ENCODE data around the gene PRKAG2. TPM values are rescaled to one million over a fixed set of nuclear protein-coding genes. Genes with fewer than 3 reads are reported as not detected.
A peak's percentile ranks its signal among the peaks of the same experiment; 100 is the strongest.

The PRKAG2 gene
- total RNA-seq, 1 donor from 2014 or later, result 13.5 TPM

DNA sequence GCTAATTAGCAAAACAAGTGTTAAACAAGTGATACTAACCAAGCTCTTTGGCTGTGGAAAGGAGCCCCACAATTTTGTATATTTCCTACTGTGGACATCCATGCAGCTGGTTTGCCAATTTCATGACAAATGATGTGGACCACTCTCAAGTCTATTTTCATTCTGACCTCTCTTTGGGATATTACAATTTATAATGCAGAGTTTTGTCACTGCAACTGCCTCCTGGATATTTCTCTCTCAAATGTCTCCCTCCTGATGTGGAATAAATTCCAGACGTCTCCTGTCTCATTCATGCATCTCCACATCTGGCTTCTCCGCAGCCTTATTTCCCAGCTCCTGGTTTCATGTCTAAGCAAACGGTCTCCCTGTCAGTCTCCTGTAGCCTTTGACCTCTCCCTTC lies 276.6 kb downstream of the PRKAG2 start:
- no peak for DNase-seq (ENCODE audit: extremely low spot score, unreplicated experiment)
- H3K27ac Mint-ChIP-seq (ENCODE audit: unreplicated experiment), result peak overlapping the region; percentile 83

DNA sequence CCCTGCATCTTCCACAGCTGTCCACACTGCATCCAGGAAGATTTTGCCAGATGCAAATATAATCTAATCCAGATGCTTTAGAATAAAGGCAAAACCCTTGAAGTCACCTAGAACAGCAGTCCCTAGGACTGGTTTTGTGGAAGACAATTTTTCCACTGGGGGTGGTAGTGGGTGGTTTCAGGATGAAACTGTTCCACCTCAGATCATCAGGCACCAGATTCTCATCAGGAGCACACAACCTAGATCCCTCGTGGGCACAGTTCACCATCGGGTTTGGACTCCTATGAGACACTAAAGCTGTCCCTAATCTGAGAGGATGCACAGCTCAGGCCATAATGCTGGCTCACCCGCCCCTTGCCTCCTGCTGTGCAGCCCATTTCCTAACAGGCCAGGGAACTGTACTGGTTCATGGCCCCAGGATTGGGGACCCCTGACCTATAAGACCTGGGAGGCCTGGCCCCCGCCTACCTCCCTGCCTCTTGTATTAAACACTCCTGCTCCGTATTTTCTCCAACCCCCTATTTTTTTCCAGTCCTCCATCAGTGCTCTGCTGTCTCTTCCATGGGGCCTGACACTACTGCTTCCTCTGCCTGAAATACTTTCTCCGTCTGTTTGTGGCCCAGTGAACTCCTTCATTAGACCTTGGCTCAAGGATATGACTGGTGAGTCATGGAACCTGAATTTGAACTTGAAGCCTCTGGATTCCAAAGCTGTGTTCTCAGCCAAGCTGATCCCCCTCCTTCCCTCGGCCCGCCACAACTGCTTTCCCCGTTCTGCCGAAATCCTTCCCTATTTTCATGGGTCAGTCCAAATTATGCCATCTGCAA lies 277.3 kb downstream of the PRKAG2 start:
- Mint-ChIP-seq H3K4me1 (ENCODE audit: unreplicated experiment) (peaks cover 47% of the 10 kb centered on the region), H3K9me3 (ENCODE audit: unreplicated experiment) (no peaks in the 10 kb centered on the region), H3K27ac (ENCODE audit: unreplicated experiment) (peak overlapping the region; percentile 83), H3K27me3 (ENCODE audit: unreplicated experiment) (no peaks in the 10 kb centered on the region), H3K36me3 (ENCODE audit: unreplicated experiment) (peaks cover 4% of the 10 kb centered on the region), H3K4me3 (ENCODE audit: unreplicated experiment) (peak overlapping the region; percentile 42)
- TF ChIP-seq, protein P1, sequence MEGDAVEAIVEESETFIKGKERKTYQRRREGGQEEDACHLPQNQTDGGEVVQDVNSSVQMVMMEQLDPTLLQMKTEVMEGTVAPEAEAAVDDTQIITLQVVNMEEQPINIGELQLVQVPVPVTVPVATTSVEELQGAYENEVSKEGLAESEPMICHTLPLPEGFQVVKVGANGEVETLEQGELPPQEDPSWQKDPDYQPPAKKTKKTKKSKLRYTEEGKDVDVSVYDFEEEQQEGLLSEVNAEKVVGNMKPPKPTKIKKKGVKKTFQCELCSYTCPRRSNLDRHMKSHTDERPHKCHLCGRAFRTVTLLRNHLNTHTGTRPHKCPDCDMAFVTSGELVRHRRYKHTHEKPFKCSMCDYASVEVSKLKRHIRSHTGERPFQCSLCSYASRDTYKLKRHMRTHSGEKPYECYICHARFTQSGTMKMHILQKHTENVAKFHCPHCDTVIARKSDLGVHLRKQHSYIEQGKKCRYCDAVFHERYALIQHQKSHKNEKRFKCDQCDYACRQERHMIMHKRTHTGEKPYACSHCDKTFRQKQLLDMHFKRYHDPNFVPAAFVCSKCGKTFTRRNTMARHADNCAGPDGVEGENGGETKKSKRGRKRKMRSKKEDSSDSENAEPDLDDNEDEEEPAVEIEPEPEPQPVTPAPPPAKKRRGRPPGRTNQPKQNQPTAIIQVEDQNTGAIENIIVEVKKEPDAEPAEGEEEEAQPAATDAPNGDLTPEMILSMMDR (IDR thresholded peaks at IDR 0.05), result peak; percentile 15
- no peak for DNase-seq (ENCODE audit: extremely low spot score, unreplicated experiment)

More for the DNA sequence above, 276.6 kb downstream of the PRKAG2 start:
- peaks cover 5% of the 10 kb centered on the region for H3K36me3 Mint-ChIP-seq (ENCODE audit: unreplicated experiment)
- peaks cover 47% of the 10 kb centered on the region for H3K4me1 Mint-ChIP-seq (ENCODE audit: unreplicated experiment)
- TF ChIP-seq, protein P1 (IDR thresholded peaks at IDR 0.05), result no peak
- H3K9me3 Mint-ChIP-seq (ENCODE audit: unreplicated experiment), result no peaks in the 10 kb centered on the region
- H3K27me3 Mint-ChIP-seq (ENCODE audit: unreplicated experiment), result no peaks in the 10 kb centered on the region
- no peak overlapping the region for H3K4me3 Mint-ChIP-seq (ENCODE audit: unreplicated experiment)

DNA sequence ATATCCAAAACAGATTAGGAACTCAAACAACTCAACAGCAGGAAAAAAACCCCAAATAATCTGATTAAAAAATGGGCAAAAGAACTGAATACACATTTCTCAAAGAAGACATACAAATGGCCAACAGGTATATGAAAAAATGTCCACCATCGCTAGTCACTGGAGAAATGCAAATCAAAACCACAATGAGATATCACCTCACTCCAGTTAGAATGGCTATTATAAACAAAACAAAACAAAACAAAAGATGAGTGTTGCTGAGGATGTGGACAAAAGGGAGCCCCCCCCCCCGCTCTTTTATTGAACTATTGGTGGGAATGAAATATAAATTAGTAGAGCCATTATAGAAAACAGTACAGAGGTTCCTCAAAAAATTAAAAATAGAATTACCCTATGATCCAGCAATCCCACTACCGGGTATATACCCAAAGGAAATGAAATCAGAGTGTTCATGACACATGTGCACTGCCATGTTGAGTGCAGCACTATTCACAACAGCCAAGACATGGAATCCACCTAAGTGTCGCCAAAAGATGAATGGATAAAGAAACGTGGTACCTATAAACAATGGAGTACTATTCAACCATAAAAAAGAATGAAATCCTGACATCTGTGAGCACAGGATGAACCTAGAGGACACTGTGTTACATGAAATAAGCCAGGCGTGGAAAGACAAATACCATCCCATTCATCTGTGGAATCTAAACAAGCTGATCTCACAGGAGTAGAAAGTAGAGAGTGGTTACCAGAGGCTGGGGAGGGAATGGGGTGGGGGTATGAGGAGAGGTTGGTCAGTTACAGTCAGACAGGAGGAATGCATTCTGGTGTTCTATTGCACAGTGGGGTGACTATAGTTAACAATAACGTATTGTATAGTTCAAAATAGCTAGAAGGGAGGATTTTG lies 279.1 kb downstream of the PRKAG2 start:
- no peaks in the 10 kb centered on the region for H3K27me3 Mint-ChIP-seq (ENCODE audit: unreplicated experiment)
- TF ChIP-seq, protein P1 (IDR thresholded peaks at IDR 0.05), result no peak
- H3K27ac Mint-ChIP-seq (ENCODE audit: unreplicated experiment), result peak overlapping the region; percentile 7
- DNase-seq (ENCODE audit: extremely low spot score, unreplicated experiment), result no peak
- no peaks in the 10 kb centered on the region for H3K9me3 Mint-ChIP-seq (ENCODE audit: unreplicated experiment)
- no peaks in the 10 kb centered on the region for H3K36me3 Mint-ChIP-seq (ENCODE audit: unreplicated experiment)
- no peak overlapping the region for H3K4me3 Mint-ChIP-seq (ENCODE audit: unreplicated experiment)
- peaks cover 55% of the 10 kb centered on the region for H3K4me1 Mint-ChIP-seq (ENCODE audit: unreplicated experiment)

DNA sequence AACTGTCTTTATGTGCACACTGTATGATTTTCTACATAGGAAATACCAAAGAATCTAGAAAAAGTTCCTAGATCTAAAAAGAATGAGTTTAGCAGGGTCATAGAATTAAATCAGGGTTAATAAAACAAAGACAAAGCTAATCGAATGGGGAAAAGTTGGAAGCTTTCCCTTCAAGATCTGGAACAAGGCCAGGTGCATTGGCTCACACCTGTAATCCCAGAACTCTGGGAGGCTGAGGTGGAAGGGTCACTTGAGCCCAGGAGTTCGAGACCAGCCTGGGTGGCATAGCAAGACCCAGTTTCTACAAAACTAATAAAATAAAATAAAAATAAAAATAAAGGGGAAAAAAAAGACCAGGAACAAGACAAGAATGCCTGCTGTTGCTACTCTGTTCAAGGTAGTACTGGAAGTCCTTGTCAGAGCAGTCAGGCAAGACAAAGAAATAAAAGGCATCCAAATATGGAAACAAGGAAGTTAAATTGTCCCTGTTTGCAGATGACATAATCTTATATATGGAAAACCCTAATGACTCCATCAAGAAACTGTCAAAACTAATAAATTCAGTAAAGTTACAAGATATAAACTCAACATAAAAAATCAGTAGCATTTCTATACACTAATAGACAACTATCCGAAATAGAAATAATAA lies 281.1 kb downstream of the PRKAG2 start:
- H3K4me3 Mint-ChIP-seq (ENCODE audit: unreplicated experiment), result no peak overlapping the region
- H3K27ac Mint-ChIP-seq (ENCODE audit: unreplicated experiment), result no peak overlapping the region
- no peaks in the 10 kb centered on the region for H3K36me3 Mint-ChIP-seq (ENCODE audit: unreplicated experiment)
- no peak for DNase-seq (ENCODE audit: extremely low spot score, unreplicated experiment)
- H3K4me1 Mint-ChIP-seq (ENCODE audit: unreplicated experiment), result peaks cover 51% of the 10 kb centered on the region
- H3K9me3 Mint-ChIP-seq (ENCODE audit: unreplicated experiment), result no peaks in the 10 kb centered on the region
- H3K27me3 Mint-ChIP-seq (ENCODE audit: unreplicated experiment), result no peaks in the 10 kb centered on the region
- TF ChIP-seq, protein P1 (IDR thresholded peaks at IDR 0.05), result no peak
